Measurements from ENCODE around the gene TRIM44. TPM values are rescaled to one million over a fixed set of nuclear protein-coding genes. Genes with fewer than 3 reads are reported as not detected.

Gene TRIM44
- total RNA-seq, 1 donor from 2014 or later, result 53.3 TPM

DNA sequence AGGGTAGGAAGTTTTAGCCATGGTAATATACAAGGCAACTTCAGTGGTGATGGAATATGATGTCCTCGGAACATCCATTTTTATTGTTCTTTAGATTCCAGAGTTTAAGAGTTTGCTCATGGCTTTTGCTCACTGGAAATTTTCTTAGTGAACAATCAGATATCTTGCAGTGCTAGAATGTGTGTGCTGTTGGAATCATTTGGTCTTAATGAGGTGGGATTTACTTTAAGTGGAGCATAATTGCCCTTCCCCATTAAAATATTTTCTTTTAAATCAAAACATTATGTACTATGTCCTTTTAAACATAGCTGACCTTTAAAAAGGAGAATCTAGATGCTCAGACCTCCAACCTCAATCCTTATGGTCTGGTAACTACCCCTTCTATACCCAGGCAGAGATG is 204.0 kb downstream of the TRIM44 start:
- no peak for DNase-seq
- H3K4me1 Mint-ChIP-seq (ENCODE audit: low read depth, unreplicated experiment), result no peaks in the 10 kb centered on the region
- no peaks in the 10 kb centered on the region for H3K27me3 Mint-ChIP-seq (ENCODE audit: unreplicated experiment)
- no peak overlapping the region for H3K4me3 Mint-ChIP-seq (ENCODE audit: unreplicated experiment)
- no peaks in the 10 kb centered on the region for H3K9me3 Mint-ChIP-seq (ENCODE audit: unreplicated experiment)
- H3K27ac Mint-ChIP-seq (ENCODE audit: unreplicated experiment), result no peak overlapping the region
- TF ChIP-seq, protein P1, sequence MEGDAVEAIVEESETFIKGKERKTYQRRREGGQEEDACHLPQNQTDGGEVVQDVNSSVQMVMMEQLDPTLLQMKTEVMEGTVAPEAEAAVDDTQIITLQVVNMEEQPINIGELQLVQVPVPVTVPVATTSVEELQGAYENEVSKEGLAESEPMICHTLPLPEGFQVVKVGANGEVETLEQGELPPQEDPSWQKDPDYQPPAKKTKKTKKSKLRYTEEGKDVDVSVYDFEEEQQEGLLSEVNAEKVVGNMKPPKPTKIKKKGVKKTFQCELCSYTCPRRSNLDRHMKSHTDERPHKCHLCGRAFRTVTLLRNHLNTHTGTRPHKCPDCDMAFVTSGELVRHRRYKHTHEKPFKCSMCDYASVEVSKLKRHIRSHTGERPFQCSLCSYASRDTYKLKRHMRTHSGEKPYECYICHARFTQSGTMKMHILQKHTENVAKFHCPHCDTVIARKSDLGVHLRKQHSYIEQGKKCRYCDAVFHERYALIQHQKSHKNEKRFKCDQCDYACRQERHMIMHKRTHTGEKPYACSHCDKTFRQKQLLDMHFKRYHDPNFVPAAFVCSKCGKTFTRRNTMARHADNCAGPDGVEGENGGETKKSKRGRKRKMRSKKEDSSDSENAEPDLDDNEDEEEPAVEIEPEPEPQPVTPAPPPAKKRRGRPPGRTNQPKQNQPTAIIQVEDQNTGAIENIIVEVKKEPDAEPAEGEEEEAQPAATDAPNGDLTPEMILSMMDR (IDR thresholded peaks at IDR 0.05; ENCODE audit: partially characterized antibody, unreplicated experiment), result no peak
- H3K36me3 Mint-ChIP-seq (ENCODE audit: unreplicated experiment), result peaks cover 5% of the 10 kb centered on the region

Other genes starting within 250 kb of the TRIM44 start
- 54.3 TPM for gene SLC1A2, start 243.2 kb upstream of the TRIM44 start, total RNA-seq (ENCODE audit: unreplicated experiment)
- gene PAMR1, start 137.2 kb upstream of the TRIM44 start, total RNA-seq (ENCODE audit: unreplicated experiment), result 10.6 TPM
- gene FJX1, start 44.3 kb upstream of the TRIM44 start, total RNA-seq (ENCODE audit: unreplicated experiment), result 74.3 TPM

Measured in glutamatergic neuron (in vitro differentiated cells).